K562 (cell line): Measurements from ENCODE around the gene OR1B1.

Experiments used
- CHD2 ChIP-seq: IDR thresholded peaks from 2 replicates; pipeline ENCODE4 v1.6.1; 2011; ENCODE audit warnings: low read depth, low read length
- GATA2 ChIP-seq: sonication (generic); formaldehyde crosslinking; IDR thresholded peaks from 2 replicates; pipeline ENCODE4 v1.4.0; 2020; ENCODE audit warnings: mild to moderate bottlenecking, missing genetic modification reagents
- HCFC1 ChIP-seq: IDR thresholded peaks from 2 replicates; pipeline ENCODE4 v1.6.1; 2012; ENCODE audit warnings: low read depth, low read length, improper control_type of control experiment
- MYC ChIP-seq, 2 experiments: fragments of 250-450 bp in 1 of 2; sonication (Bioruptor Pico) in 1 of 2; IDR thresholded peaks; 2 replicates each; pipeline versions ENCODE4 v1.5.1 to v1.6.1; 2012 to 2021; ENCODE audit warnings: low read depth in 2 of 2, borderline replicate concordance in 1 of 2, improper control_type of control experiment in 1 of 2, low read length in 1 of 2, mild to moderate bottlenecking in 1 of 2, moderate library complexity in 1 of 2
- TF ChIP-seq, protein P1 (sequence below): fragments of 250-450 bp; sonication (Bioruptor Pico); IDR thresholded peaks from 2 replicates; pipeline ENCODE4 v1.8.0; 2022; ENCODE audit warnings: moderate library complexity, mild to moderate bottlenecking, inconsistent platforms
- TF ChIP-seq, protein P2 (sequence below), 3 experiments: IDR thresholded peaks in 2 of 3; conservative IDR thresholded peaks in 1 of 3; 2 replicates each; pipeline ENCODE4 v1.5.1; 2011 to 2012; ENCODE audit warnings: low read length in 3 of 3, mild to moderate bottlenecking in 3 of 3, control low read depth in 2 of 3, improper control_type of control experiment in 1 of 3, inconsistent platforms in 1 of 3, low read depth in 1 of 3, mixed read lengths in 1 of 3, moderate library complexity in 1 of 3; ENCODE audit not compliant: insufficient read depth in 2 of 3

DNA sequence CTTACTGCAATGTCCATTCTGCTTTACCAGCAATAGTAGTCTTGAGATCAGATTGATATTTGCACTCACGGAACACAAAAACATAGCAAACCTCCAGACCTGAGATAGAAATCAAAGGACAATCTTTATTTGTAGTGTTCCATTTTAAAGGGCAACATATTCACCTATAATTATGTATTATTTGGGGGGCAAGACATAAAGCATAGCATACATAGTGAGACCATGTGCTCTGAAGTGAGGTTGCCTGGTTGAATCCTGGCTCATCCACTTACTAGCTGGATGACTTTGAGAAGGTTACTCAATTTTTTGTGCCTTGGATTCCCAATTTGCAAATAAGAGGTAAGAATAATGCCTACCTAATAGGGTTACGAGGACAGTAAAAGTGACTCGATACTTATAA, at the start of gene OR1B1:
- TF ChIP-seq HCFC1 = no peak
- no peak for TF ChIP-seq CHD2
- TF ChIP-seq, protein P1, sequence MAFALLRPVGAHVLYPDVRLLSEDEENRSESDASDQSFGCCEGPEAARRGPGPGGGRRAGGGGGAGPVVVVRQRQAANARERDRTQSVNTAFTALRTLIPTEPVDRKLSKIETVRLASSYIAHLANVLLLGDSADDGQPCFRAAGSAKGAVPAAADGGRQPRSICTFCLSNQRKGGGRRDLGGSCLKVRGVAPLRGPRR (CRISPR knock-in tag) = no peak
- no peak for TF ChIP-seq MYC (IDR thresholded peaks at IDR 0.05; ENCODE audit: low read depth, low read length)
- no peak for TF ChIP-seq MYC (CRISPR knock-in tag; IDR thresholded peaks at IDR 0.05; ENCODE audit: borderline replicate concordance, low read depth)
- TF ChIP-seq GATA2 (CRISPR knock-in tag) = no peak
- TF ChIP-seq, protein P2, sequence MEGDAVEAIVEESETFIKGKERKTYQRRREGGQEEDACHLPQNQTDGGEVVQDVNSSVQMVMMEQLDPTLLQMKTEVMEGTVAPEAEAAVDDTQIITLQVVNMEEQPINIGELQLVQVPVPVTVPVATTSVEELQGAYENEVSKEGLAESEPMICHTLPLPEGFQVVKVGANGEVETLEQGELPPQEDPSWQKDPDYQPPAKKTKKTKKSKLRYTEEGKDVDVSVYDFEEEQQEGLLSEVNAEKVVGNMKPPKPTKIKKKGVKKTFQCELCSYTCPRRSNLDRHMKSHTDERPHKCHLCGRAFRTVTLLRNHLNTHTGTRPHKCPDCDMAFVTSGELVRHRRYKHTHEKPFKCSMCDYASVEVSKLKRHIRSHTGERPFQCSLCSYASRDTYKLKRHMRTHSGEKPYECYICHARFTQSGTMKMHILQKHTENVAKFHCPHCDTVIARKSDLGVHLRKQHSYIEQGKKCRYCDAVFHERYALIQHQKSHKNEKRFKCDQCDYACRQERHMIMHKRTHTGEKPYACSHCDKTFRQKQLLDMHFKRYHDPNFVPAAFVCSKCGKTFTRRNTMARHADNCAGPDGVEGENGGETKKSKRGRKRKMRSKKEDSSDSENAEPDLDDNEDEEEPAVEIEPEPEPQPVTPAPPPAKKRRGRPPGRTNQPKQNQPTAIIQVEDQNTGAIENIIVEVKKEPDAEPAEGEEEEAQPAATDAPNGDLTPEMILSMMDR (IDR thresholded peaks at IDR 0.05 in 2 of 3, conservative IDR thresholded peaks at IDR 0.05 in 1 of 3; ENCODE audit: insufficient read depth in 2 of 3, low read depth in 1 of 3, low read length in 3 of 3) = no peak
